Breast epithelium (tissue), 3 donors: ENCODE results near the gene NPRL2.

ENCODE experiments used
- CTCF ChIP-seq, 3 donors: fragments of 450-650 bp; IDR thresholded peaks; one replicate each; pipeline ENCODE4 v1.5.1; 2016 to 2017; ENCODE audit warnings: antibody characterized with exemption in 3 of 3, mild to moderate bottlenecking in 3 of 3, moderate library complexity in 3 of 3
- POLR2A ChIP-seq: fragments of 450-650 bp; IDR thresholded peaks from one replicate; pipeline ENCODE4 v1.6.1; 2016; ENCODE audit warnings: antibody characterized with exemption, mild to moderate bottlenecking, moderate library complexity
- POLR2AphosphoS5 ChIP-seq, 3 donors: sonication (generic); formaldehyde crosslinking; IDR thresholded peaks; one replicate each; pipeline ENCODE4 v1.6.1; 2017; ENCODE audit warnings: antibody characterized with exemption in 3 of 3

- no peak for TF ChIP-seq CTCF (IDR thresholded peaks at IDR 0.05)
- no peak for TF ChIP-seq POLR2A
- TF ChIP-seq POLR2AphosphoS5 (IDR thresholded peaks at IDR 0.05): no peak
These were observed 16.1 kb downstream of the NPRL2 start for GRCh38 chr3:50334339-50335075.
